Activated naive CD8-positive, alpha-beta T cell treated with anti-CD3 and anti-CD28 coated beads for 36 hours (primary cell): ENCODE measurements around the gene COQ2. TPM values are rescaled to one million over a fixed set of nuclear protein-coding genes. Genes with fewer than 3 reads are reported as not detected.

Experiments used
- DNase-seq: peaks from one replicate; pipeline ENCODE4 v3.0.0; 2021
- H3K27ac Mint-ChIP-seq: one replicate; pipeline ENCODE4 v1.8.0; 2022; ENCODE audit warnings: mild to moderate bottlenecking, moderate library complexity, mixed read lengths
- H3K27me3 Mint-ChIP-seq: one replicate; pipeline ENCODE4 v1.8.0; 2022; ENCODE audit warnings: mild to moderate bottlenecking, mixed read lengths
- H3K36me3 Mint-ChIP-seq: one replicate; pipeline ENCODE4 v1.8.0; 2021; ENCODE audit warnings: mild to moderate bottlenecking, mixed read lengths
- H3K4me1 Mint-ChIP-seq: one replicate; pipeline ENCODE4 v1.8.0; 2021; ENCODE audit warnings: mixed read lengths
- H3K4me3 Mint-ChIP-seq: one replicate; pipeline ENCODE4 v1.8.0; 2022; ENCODE audit warnings: mild to moderate bottlenecking, moderate library complexity, mixed read lengths
- H3K9me3 Mint-ChIP-seq: one replicate; pipeline ENCODE4 v1.8.0; 2022; ENCODE audit warnings: mixed read lengths
- total RNA-seq, 2 experiments: library from RNA; stranded (reverse); gene quantifications; one replicate each; pipeline ENCODE4 v1.2.3, GENCODE V29; 2021

The COQ2 gene
- total RNA-seq, 2 experiments from 2014 or later: 24.8 to 25.1 TPM

DNA sequence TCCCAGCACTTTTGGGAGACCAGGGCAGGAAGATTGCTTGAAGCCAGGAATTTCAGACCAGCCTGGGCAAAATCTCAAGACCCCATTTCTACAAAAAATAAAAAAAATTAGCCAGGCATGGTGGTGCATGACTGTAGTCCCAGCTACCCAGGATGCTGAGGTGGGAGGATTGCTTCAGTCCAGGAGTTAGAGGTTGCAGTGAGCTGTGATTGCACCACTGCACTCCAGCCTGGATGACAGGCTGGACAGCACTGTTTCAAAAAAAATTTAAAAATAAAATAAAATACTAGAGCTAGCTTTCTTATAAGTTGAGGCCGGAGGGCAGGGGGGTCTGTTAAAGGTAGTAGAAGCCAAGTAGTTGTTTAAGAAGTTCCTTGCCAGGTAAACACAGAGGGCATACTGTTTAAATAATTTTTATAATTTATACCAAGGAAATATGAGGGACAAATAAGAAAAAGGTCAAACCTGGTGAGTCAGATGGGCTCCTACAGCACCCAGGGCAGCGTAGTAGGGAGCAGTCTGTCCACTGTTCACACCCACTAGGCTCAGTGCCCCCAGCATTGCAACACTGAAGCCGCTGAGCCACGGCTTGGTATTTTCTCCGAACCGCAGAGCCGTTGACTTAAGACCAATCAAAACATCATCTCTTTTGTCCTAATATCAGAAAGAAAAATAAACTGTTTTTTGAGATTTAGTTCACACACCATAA is 17.3 kb downstream of the COQ2 start:
- no peak overlapping the region for H3K27ac Mint-ChIP-seq
- no peaks in the 10 kb centered on the region for H3K27me3 Mint-ChIP-seq
- no peaks in the 10 kb centered on the region for H3K9me3 Mint-ChIP-seq
- no peak overlapping the region for H3K4me3 Mint-ChIP-seq
- H3K4me1 Mint-ChIP-seq: peaks cover 9% of the 10 kb centered on the region
- DNase-seq: no peak
- H3K36me3 Mint-ChIP-seq: peaks cover 23% of the 10 kb centered on the region

DNA sequence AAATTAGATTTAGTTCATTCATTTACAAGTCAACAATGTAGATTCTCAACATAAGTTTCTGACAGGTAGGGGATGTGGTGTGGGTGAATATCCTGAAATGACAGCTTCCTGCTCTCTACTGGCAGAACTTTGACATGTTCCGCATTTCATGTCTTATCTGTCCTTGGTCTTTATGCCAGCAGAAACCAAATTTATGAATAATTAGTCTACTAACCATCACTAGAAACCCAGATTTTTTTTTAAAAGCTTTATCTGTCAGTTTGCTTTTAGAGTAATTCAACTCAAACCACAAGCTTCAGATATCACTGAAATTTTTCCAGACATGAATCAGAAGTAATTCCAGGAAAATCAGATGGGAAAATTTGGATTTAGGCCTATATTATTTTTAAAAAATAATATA is 17.9 kb downstream of the COQ2 start:
- H3K9me3 Mint-ChIP-seq: no peaks in the 10 kb centered on the region
- no peaks in the 10 kb centered on the region for H3K27me3 Mint-ChIP-seq
- peaks cover 9% of the 10 kb centered on the region for H3K4me1 Mint-ChIP-seq
- peaks cover 26% of the 10 kb centered on the region for H3K36me3 Mint-ChIP-seq
- H3K27ac Mint-ChIP-seq: no peak overlapping the region
- DNase-seq: no peak
- no peak overlapping the region for H3K4me3 Mint-ChIP-seq

DNA sequence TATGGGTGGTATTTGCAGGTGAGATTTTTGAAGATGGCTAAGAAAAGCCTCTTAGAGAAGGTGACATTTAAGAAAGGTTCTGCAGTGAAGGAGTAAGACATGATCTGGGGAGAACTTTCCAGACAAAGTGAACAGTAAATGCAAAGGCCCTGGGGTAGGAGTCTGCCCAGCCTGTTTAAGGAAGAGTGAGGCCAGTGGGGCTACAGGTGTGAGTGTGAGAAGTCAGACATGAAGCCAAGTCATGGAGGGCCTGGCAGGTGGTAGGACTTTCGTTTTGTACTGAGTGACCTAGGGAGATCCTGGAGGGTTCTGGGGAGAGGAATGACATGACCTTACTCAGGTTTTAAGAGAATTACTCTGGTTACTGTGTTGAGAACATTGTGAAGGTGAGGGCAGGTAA is 21.5 kb downstream of the COQ2 start:
- H3K4me3 Mint-ChIP-seq: no peak overlapping the region
- DNase-seq: no peak
- H3K27me3 Mint-ChIP-seq: no peaks in the 10 kb centered on the region
- no peak overlapping the region for H3K27ac Mint-ChIP-seq
- H3K4me1 Mint-ChIP-seq: peaks cover 4% of the 10 kb centered on the region
- no peaks in the 10 kb centered on the region for H3K9me3 Mint-ChIP-seq
- H3K36me3 Mint-ChIP-seq: peaks cover 25% of the 10 kb centered on the region

DNA sequence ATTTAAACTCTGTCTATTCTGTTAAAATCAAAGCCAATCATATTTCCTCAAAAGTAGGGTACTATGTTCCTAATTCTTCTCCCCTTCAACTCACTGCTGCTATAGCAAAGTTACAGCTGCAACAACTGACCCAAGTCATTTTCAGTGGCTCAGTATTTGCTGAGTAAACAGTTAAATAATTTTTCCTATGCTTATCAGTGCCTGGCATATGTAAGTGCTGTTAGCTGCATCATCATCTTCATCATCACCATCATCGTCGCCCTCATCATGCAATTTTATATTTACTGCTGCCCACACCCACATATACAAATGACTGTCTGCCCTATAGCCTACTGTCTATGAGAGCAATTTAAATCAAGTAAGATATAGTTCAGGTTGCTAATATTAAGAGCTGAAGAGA is 21.9 kb downstream of the COQ2 start:
- H3K4me1 Mint-ChIP-seq: peaks cover 2% of the 10 kb centered on the region
- DNase-seq: no peak
- no peaks in the 10 kb centered on the region for H3K27me3 Mint-ChIP-seq
- no peaks in the 10 kb centered on the region for H3K9me3 Mint-ChIP-seq
- H3K4me3 Mint-ChIP-seq: no peak overlapping the region
- H3K27ac Mint-ChIP-seq: no peak overlapping the region
- peaks cover 27% of the 10 kb centered on the region for H3K36me3 Mint-ChIP-seq

DNA sequence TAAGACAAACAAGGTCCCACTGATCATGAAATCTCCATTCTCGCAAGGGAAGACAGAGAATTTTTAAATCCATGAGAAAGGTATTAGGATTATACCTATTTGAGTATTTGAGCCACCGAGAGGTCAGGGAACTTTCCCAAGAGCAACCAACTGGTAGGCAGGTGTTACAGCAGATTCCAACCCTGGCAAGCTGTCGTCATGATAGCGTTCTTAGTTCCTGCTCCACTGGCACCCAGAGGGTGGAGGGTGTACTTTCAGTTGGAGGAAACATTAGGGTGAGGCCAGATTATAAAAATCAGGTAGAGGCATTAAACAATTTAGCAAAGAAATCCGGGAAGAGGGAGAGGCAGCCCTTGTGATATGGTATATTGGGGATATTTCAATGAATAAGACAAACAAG is 23.3 kb downstream of the COQ2 start:
- no peaks in the 10 kb centered on the region for H3K9me3 Mint-ChIP-seq
- H3K4me3 Mint-ChIP-seq: no peak overlapping the region
- H3K4me1 Mint-ChIP-seq: no peaks in the 10 kb centered on the region
- DNase-seq: no peak
- no peaks in the 10 kb centered on the region for H3K27me3 Mint-ChIP-seq
- peaks cover 29% of the 10 kb centered on the region for H3K36me3 Mint-ChIP-seq
- H3K27ac Mint-ChIP-seq: no peak overlapping the region

DNA sequence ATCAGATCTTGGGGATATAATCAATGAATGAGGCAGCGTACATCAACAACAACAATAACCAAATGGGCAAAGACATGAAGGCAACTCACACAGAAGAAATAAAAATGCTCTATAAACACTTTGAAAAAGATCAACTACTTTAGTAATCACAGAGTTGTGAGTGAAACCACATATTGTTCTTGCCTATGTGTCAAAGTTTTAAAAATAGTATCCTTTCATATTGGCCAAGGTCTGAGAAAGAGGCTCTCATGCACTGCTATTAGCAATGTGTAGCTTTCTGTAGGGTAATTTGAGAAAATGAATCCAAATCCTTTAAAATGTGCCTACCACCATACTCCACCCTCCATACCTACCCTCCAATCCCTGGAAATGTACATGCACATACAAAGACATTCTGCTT is 25.0 kb downstream of the COQ2 start:
- no peak overlapping the region for H3K27ac Mint-ChIP-seq

DNA sequence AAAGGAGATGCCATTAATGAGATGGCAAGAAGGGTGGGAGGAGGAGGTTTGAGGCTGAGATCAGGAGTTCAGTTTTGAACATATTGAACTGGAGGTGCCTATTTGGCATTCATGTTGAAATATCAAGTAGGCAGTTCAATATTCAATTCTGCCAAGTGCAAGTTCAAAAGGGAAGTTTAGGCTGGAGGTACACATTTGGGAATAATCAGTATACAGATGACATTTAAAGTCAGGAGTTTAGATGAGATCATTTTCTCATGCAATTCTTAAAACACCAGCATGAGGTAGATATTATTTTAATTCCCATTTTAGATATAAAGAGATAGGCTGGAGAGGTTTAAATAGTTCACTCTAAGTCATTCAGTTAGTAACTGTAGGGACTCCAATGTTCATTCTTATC is 26.1 kb downstream of the COQ2 start:
- H3K4me1 Mint-ChIP-seq: peaks cover 2% of the 10 kb centered on the region
- no peak overlapping the region for H3K27ac Mint-ChIP-seq
- no peak overlapping the region for H3K4me3 Mint-ChIP-seq
- no peaks in the 10 kb centered on the region for H3K27me3 Mint-ChIP-seq
- DNase-seq: no peak
- H3K36me3 Mint-ChIP-seq: peaks cover 28% of the 10 kb centered on the region
- H3K9me3 Mint-ChIP-seq: no peaks in the 10 kb centered on the region

More for the DNA sequence above, 25.0 kb downstream of the COQ2 start:
- Mint-ChIP-seq H3K27me3 (no peaks in the 10 kb centered on the region), H3K9me3 (no peaks in the 10 kb centered on the region), H3K4me1 (peaks cover 2% of the 10 kb centered on the region), H3K36me3 (peaks cover 28% of the 10 kb centered on the region), H3K4me3 (no peak overlapping the region)
- no peak for DNase-seq

DNA sequence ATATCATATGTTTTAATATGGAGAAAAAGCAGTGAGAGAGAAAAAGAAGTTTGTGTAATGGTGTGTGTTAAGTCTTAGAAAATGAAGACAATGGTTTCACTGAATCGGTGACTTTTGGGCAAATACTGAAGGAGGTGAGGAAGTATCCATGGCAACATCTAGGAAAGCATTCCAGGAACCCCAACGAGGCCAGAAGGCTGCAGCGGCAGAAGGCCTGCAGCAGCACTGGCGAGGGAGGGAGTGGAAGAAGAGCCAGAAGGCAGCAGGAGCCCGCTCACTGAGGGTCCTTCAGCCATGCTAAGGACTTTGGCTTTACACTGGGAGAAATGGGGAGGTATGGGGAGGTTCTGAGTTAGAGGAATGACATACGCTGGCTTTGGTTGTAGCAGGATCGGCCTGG is 26.8 kb downstream of the COQ2 start:
- H3K4me1 Mint-ChIP-seq: peaks cover 4% of the 10 kb centered on the region
- no peak overlapping the region for H3K4me3 Mint-ChIP-seq
- DNase-seq: no peak
- no peaks in the 10 kb centered on the region for H3K27me3 Mint-ChIP-seq
- peaks cover 23% of the 10 kb centered on the region for H3K36me3 Mint-ChIP-seq
- H3K9me3 Mint-ChIP-seq: no peaks in the 10 kb centered on the region
- no peak overlapping the region for H3K27ac Mint-ChIP-seq

DNA sequence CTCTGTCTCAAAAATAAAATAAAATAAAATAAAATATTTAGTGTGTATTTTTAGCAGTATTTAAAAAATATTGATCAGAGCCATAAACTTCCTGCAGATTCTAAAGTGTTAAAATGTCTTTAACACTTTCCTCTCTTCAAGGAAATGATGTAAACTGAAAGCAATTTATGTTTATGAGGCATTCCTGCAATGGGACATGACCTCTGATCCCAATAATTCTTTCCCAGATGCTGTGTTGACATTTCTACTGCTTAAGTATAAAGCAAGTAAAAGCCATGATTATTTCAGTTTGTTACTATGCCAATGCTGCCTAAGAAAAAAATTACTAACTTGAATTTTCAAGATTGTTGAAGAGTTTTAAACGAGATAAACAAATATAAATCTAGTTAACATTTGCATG is 29.0 kb downstream of the COQ2 start:
- H3K27ac Mint-ChIP-seq: no peak overlapping the region
- no peaks in the 10 kb centered on the region for H3K27me3 Mint-ChIP-seq
- H3K9me3 Mint-ChIP-seq: no peaks in the 10 kb centered on the region
- DNase-seq: no peak
- H3K36me3 Mint-ChIP-seq: peaks cover 21% of the 10 kb centered on the region
- no peak overlapping the region for H3K4me3 Mint-ChIP-seq
- peaks cover 16% of the 10 kb centered on the region for H3K4me1 Mint-ChIP-seq

DNA sequence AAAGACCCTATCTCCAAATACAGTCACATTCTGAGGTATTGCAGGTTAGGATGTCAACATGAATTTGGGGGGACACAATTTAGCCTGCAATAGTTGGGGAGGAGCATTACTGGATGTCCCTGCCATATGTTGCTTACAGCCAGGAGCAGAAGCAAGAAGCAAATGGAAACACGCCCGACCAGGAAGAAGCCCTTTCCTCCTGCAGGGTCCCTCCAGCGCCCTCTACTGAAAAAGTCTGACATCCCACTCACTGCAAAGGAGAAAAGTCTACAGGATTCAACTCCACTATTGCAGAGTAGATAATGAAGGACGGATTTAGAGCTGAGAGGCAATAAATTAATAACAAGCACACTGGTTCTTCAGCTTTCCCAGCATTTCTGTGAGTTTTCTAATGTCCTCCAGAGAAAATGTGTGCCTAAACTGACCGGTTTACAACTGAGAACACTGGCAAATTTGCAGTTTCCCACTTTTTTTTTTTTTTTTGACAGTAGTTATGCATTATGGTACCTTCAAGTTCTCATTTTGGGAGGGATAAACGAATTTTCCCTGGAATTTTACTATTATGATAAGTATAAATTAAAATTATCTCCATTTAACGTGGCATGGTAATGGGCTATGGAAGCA is 31.7 kb downstream of the COQ2 start:
- H3K4me1 Mint-ChIP-seq: peaks cover 16% of the 10 kb centered on the region
- H3K9me3 Mint-ChIP-seq: no peaks in the 10 kb centered on the region
- H3K4me3 Mint-ChIP-seq: no peak overlapping the region
- H3K27me3 Mint-ChIP-seq: no peaks in the 10 kb centered on the region
- H3K36me3 Mint-ChIP-seq: peaks cover 14% of the 10 kb centered on the region
- no peak overlapping the region for H3K27ac Mint-ChIP-seq
- peak; percentile 65 for DNase-seq

DNA sequence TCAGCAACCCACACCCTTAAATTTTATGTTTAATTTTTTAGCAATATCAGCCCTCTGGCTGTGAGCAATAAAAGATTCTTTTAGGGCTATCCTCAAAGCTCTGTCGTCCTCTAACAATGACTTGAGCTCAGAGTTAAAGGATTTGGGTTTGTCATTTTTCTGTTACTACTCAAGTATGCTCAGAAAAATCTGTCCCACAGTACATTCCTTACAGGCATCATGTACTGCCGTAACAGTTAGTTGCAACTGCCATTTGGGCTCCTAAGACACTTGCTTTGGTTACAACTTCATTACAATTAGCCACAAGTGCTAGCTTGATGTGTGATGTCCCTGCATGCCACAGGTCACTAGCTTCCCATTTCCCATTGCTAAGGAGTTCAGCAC is 33.2 kb downstream of the COQ2 start:
- peaks cover 16% of the 10 kb centered on the region for H3K4me1 Mint-ChIP-seq
- no peaks in the 10 kb centered on the region for H3K9me3 Mint-ChIP-seq
- peaks cover 9% of the 10 kb centered on the region for H3K36me3 Mint-ChIP-seq
- no peak overlapping the region for H3K4me3 Mint-ChIP-seq
- H3K27ac Mint-ChIP-seq: no peak overlapping the region
- H3K27me3 Mint-ChIP-seq: no peaks in the 10 kb centered on the region
- no peak for DNase-seq

DNA sequence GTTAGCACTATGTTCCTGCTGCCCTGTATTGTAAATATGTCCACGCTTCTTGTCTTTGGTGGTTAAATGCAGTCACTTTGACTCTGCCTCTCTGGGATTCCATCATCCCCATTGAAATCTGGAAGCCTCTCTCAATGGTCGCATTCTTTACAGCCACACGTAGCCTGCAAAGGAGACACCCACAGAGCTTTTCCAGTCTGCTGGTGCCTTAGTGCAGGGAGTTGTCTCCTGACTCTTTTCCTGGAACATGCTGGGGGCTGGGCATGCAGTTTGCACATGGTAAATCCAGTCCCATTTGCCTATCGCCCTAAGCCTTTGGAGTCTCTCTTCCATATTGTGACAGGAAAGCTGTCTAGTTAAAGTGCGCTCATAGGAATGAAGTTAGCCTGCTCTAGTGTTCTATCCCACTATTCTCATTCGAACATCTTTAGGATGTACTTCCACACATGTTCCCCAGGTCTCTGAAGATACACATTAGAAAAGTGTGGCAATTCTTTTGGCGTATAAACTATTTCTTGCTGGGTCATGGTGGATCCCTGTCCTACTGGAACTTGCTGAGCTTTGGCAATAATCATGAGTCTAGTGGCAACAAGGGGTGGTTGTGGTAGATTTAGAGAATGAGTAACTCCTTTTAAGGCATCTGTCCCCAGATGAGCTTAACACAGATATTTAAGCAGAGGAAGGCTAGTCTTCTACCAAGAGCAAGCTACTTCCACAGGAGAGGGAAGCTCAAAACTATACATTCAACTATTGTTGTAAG is 33.7 kb downstream of the COQ2 start:
- Mint-ChIP-seq H3K27me3 (no peaks in the 10 kb centered on the region), H3K4me3 (no peak overlapping the region), H3K9me3 (no peaks in the 10 kb centered on the region), H3K4me1 (peaks cover 16% of the 10 kb centered on the region), H3K36me3 (peaks cover 12% of the 10 kb centered on the region), H3K27ac (no peak overlapping the region)
- DNase-seq: no peak

DNA sequence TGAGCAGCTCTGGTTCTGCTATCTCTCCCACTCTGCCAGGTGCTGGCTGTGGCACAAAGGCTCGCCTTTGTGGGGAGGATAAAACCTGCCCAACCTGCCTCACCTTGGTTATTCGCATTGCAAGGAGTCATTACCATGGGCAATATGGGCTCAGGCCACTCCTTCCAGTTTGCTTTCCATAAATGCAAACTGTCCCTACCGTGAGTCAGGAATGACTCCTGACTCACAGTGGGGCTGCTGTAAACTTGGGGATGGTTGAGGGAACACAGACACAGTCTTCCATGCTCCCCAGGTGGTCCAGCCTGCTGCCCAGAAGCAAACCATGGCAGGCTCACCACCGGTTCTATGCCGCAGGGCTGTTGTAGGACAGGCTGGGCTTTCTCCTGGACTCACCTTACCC is 36.1 kb downstream of the COQ2 start:
- Mint-ChIP-seq H3K9me3 (peaks cover 2% of the 10 kb centered on the region), H3K4me3 (no peak overlapping the region), H3K4me1 (peaks cover 15% of the 10 kb centered on the region), H3K36me3 (peaks cover 26% of the 10 kb centered on the region), H3K27me3 (no peaks in the 10 kb centered on the region), H3K27ac (no peak overlapping the region)
- no peak for DNase-seq

DNA sequence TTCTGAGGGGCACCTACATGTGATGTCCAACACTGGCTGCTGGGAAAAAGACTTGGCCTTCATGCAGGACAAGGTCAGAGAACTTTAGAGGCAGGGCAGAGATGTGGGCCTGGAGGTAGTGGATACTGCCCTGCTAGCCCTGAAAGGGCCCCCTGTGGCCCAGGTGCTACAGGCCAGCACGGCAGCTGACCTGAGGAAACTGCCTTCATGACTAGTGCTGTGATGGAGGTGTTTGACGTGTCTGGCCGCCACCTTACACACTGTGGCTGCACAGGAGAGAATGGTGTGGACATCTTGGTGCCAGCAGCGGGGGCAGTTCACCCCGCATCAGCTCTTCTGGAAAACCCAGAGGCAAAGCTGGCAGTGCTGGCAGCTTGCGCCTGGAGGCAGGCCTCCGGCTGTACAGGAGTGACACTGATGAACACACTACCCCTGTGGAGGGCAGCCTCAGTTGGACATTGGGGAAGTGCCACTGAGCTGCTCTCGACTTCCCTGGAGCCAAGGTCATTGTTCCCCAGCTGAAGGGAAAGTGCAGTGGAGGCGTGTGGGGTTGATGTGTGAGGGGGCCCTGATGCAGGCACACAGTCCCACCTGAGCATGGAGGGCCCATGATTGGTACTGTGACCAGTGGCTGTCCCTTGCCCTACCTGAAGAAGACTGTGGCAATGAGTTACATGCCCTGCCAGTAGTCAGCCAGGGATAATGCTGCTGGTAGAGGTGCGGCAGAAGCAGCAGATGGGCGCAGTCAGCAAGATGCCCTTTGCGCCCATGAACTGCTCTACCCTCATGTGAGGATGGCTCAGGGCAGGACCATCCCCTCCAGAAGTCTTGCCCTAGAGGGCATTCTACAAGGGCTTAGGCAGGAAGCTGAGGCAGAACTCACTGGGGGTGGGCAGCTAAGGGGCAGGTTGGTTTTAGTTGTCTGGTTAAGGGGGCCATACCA is 36.9 kb downstream of the COQ2 start:
- Mint-ChIP-seq H3K27me3 (no peaks in the 10 kb centered on the region), H3K27ac (no peak overlapping the region), H3K36me3 (peaks cover 28% of the 10 kb centered on the region), H3K4me3 (no peak overlapping the region), H3K9me3 (peaks cover 2% of the 10 kb centered on the region), H3K4me1 (peaks cover 15% of the 10 kb centered on the region)
- no peak for DNase-seq

DNA sequence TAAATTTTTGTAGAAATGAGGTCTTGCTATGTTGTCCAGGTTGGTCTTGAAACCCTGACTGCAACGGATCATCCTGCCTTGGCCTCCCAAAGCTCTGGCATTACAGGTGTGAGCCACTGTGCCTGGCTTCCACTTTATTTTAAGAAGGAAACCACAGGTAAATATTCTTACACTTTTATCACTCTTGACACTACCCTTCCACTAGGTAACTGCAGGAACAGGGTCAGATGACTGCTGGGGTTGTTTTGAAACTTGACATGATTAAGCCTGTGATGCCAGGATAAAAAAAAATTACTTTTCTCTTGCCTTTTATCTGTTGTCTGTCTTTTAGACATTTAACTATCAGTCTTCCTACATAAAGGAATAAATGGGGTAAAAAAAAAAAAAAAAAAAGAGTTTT is 43.5 kb downstream of the COQ2 start:
- peaks cover 2% of the 10 kb centered on the region for H3K9me3 Mint-ChIP-seq
- peaks cover 31% of the 10 kb centered on the region for H3K36me3 Mint-ChIP-seq
- no peak for DNase-seq
- H3K4me1 Mint-ChIP-seq: peaks cover 35% of the 10 kb centered on the region
- H3K4me3 Mint-ChIP-seq: no peak overlapping the region
- no peak overlapping the region for H3K27ac Mint-ChIP-seq
- no peaks in the 10 kb centered on the region for H3K27me3 Mint-ChIP-seq
